AG10803 (cell line): ENCODE measurements around the gene MLF2.

Source experiments
- DNase-seq: peaks from one replicate; pipeline ENCODE4 v3.0.0; 2010; ENCODE audit warnings: low read depth
- H3K4me3 ChIP-seq: 2 replicates; pipeline ENCODE4 v1.5.1; 2011; ENCODE audit warnings: mild to moderate bottlenecking, low read length, control low read depth
- TF ChIP-seq, protein P1 (sequence below): conservative IDR thresholded peaks from 2 replicates; pipeline ENCODE4 v1.5.1; 2011; ENCODE audit warnings: mild to moderate bottlenecking, low read length, control low read depth, inconsistent platforms

MLF2 gene

DNA sequence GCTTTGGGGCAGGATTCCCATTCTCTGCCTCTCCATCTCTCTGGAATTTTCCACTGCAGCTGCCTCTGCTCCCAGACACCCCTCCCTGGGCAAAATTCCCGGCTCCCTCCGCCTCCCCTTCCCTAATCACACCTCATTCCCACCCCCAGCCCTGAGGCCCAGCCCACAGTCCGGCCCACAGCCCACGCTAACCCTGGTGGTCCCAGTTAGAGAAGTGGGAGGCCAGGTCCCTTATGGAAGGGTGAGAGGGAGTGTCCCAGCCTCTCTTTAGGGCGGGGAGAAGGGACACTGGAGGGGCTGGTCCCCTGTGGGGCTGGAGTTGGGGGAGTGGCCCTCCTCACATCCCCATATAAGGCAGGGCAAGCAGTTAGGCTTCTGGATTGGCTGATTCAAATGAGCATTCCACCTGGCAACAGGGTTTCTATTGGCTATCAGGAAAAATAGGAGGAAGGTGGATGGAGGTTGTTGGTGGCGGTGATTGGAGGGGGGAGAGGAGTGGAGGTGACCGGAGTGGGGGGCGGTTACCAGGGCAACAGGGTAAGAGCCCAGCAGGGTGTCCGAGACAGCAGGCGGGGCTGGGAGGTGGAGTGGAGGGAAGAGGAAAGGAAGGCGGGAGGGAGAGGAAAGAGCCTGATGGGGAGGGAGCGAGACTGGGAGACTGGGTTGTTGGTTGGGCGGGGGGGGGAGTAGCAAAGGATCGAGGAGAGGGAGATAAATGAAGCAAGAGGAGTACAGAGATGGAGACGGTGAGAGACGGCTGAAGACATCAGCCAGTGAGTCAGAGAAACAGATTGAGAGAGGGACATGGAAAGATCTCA is 11.3 kb upstream of the MLF2 start:
- TF ChIP-seq, protein P1, sequence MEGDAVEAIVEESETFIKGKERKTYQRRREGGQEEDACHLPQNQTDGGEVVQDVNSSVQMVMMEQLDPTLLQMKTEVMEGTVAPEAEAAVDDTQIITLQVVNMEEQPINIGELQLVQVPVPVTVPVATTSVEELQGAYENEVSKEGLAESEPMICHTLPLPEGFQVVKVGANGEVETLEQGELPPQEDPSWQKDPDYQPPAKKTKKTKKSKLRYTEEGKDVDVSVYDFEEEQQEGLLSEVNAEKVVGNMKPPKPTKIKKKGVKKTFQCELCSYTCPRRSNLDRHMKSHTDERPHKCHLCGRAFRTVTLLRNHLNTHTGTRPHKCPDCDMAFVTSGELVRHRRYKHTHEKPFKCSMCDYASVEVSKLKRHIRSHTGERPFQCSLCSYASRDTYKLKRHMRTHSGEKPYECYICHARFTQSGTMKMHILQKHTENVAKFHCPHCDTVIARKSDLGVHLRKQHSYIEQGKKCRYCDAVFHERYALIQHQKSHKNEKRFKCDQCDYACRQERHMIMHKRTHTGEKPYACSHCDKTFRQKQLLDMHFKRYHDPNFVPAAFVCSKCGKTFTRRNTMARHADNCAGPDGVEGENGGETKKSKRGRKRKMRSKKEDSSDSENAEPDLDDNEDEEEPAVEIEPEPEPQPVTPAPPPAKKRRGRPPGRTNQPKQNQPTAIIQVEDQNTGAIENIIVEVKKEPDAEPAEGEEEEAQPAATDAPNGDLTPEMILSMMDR: no peak
- peak; percentile 99 for DNase-seq
- peak overlapping the region; percentile 44 for H3K4me3 ChIP-seq

- TF ChIP-seq, protein P1: no peak
- H3K4me3 ChIP-seq: peak overlapping the region; percentile 35
- no peak for DNase-seq
These were observed 10.4 kb upstream of the MLF2 start for GRCh38 chr12:6763380-6763779.

- TF ChIP-seq, protein P1: no peak
- H3K4me3 ChIP-seq: no peak overlapping the region
- no peak for DNase-seq
These were observed 6.8 kb upstream of the MLF2 start for GRCh38 chr12:6759741-6760140.

GRCh38 chr12:6758506-6759095 is 5.7 kb upstream of the MLF2 start:
- TF ChIP-seq, protein P1: no peak
- DNase-seq: no peak

GRCh38 chr12:6757028-6757690 is 4.2 kb upstream of the MLF2 start:
- TF ChIP-seq, protein P1: no peak
- no peak for DNase-seq
- no peak overlapping the region for H3K4me3 ChIP-seq

More at GRCh38 chr12:6758506-6759095, 5.7 kb upstream of the MLF2 start:
- H3K4me3 ChIP-seq: no peak overlapping the region

- no peak overlapping the region for H3K4me3 ChIP-seq
- DNase-seq: no peak
- TF ChIP-seq, protein P1: no peak
These were observed 1.5 kb upstream of the MLF2 start for GRCh38 chr12:6754411-6754810.
